GM19463 (cell line): ENCODE measurements around the gene EBF3.

Experiments
- ATAC-seq: cut with Tn5 transposase; IDR thresholded peaks from one replicate; pipeline ENCODE4 v1.9.1; 2021; ENCODE audit warnings: mild to moderate bottlenecking, moderate library complexity; ENCODE audit not compliant: unreplicated experiment

The EBF3 gene

GRCh38 chr10:129963641-129964501, at the start of gene EBF3:
Gene EBF3 (minus strand): TSS chr10:129964274. CDS start chr10:129963768, 506 bp downstream.
- no peak for ATAC-seq

GRCh38 chr10:130013335-130014262, 49.5 kb upstream of the EBF3 start:
- ATAC-seq, result no peak

- ATAC-seq, result no peak
These were observed 48.1 kb upstream of the EBF3 start for GRCh38 chr10:130012129-130012528.

GRCh38 chr10:130010653-130011052, 46.6 kb upstream of the EBF3 start:
- ATAC-seq, result no peak

- ATAC-seq, result no peak
These were observed 45.2 kb upstream of the EBF3 start for GRCh38 chr10:130009228-130009627.

- no peak for ATAC-seq
These were observed 39.9 kb upstream of the EBF3 start for GRCh38 chr10:130003787-130004613.

- ATAC-seq, result no peak
These were observed 39.1 kb upstream of the EBF3 start for GRCh38 chr10:130003166-130003565.

- ATAC-seq, result no peak
These were observed 38.5 kb upstream of the EBF3 start for GRCh38 chr10:130002606-130003005.

- ATAC-seq, result no peak
These were observed 36.8 kb upstream of the EBF3 start for GRCh38 chr10:130000918-130001317.

- ATAC-seq, result no peak
These were observed 35.1 kb upstream of the EBF3 start for GRCh38 chr10:129999140-129999539.

- no peak for ATAC-seq
These were observed 29.5 kb upstream of the EBF3 start for GRCh38 chr10:129993621-129994020.

GRCh38 chr10:129992356-129992755, 28.3 kb upstream of the EBF3 start:
- ATAC-seq, result no peak

GRCh38 chr10:129982825-129983224, 18.8 kb upstream of the EBF3 start:
- no peak for ATAC-seq

GRCh38 chr10:129978980-129979379, 14.9 kb upstream of the EBF3 start:
- no peak for ATAC-seq

GRCh38 chr10:129978322-129978721, 14.2 kb upstream of the EBF3 start:
- no peak for ATAC-seq

- ATAC-seq, result no peak
These were observed 13.7 kb upstream of the EBF3 start for GRCh38 chr10:129977794-129978193.

- ATAC-seq, result no peak
These were observed 9.6 kb upstream of the EBF3 start for GRCh38 chr10:129973674-129974059.

- ATAC-seq, result no peak
These were observed 9.0 kb upstream of the EBF3 start for GRCh38 chr10:129972966-129973673.

- ATAC-seq, result no peak
These were observed 8.3 kb upstream of the EBF3 start for GRCh38 chr10:129972145-129972965.
